Epithelial cell of esophagus (primary cell): ENCODE results near the gene ANKRD44.

Experiments used
- DNase-seq: peaks from one replicate; pipeline ENCODE4 v3.0.0; 2010; ENCODE audit warnings: low read depth
- H3K4me3 ChIP-seq: 2 replicates; pipeline ENCODE4 v1.5.1; 2011; ENCODE audit warnings: mild to moderate bottlenecking, low read length, control low read depth
- CTCF ChIP-seq: IDR thresholded peaks from 2 replicates; pipeline ENCODE4 v1.5.1; 2011; ENCODE audit warnings: low read depth, mild to moderate bottlenecking, low read length, control low read depth, inconsistent platforms; ENCODE audit not compliant: insufficient read depth; ENCODE audit errors: missing control alignments

ANKRD44 gene

GRCh38 chr2:197096649-197097048, 213.9 kb downstream of the ANKRD44 start:
- no peak for TF ChIP-seq CTCF
- H3K4me3 ChIP-seq, result no peak overlapping the region
- no peak for DNase-seq

- no peak for DNase-seq
- no peak for TF ChIP-seq CTCF
- no peak overlapping the region for H3K4me3 ChIP-seq
Observed at GRCh38 chr2:197092431-197092830, 218.1 kb downstream of the ANKRD44 start.

GRCh38 chr2:197090742-197091367, 219.7 kb downstream of the ANKRD44 start:
- no peak overlapping the region for H3K4me3 ChIP-seq
- TF ChIP-seq CTCF, result no peak
- DNase-seq, result no peak

GRCh38 chr2:197089655-197090054, 220.9 kb downstream of the ANKRD44 start:
- H3K4me3 ChIP-seq, result no peak overlapping the region
- TF ChIP-seq CTCF, result no peak

GRCh38 chr2:197088694-197089093, 221.9 kb downstream of the ANKRD44 start:
- no peak for TF ChIP-seq CTCF
- no peak overlapping the region for H3K4me3 ChIP-seq
- no peak for DNase-seq

More at GRCh38 chr2:197089655-197090054, 220.9 kb downstream of the ANKRD44 start:
- peak; percentile 68 for DNase-seq

- no peak for TF ChIP-seq CTCF
- no peak overlapping the region for H3K4me3 ChIP-seq
- DNase-seq, result no peak
Observed at GRCh38 chr2:197086500-197086899, 224.1 kb downstream of the ANKRD44 start.

GRCh38 chr2:197085665-197086064, 224.9 kb downstream of the ANKRD44 start:
- DNase-seq, result no peak
- TF ChIP-seq CTCF, result no peak
- no peak overlapping the region for H3K4me3 ChIP-seq
